Measurements from ENCODE around the gene MIEF1. TPM values are rescaled to one million over a fixed set of nuclear protein-coding genes. Genes with fewer than 3 reads are reported as not detected.
A peak's percentile ranks its signal among the peaks of the same experiment; 100 is the strongest.

Gene MIEF1
- total RNA-seq, 1 experiment from 2014 or later: 31.5 TPM

DNA sequence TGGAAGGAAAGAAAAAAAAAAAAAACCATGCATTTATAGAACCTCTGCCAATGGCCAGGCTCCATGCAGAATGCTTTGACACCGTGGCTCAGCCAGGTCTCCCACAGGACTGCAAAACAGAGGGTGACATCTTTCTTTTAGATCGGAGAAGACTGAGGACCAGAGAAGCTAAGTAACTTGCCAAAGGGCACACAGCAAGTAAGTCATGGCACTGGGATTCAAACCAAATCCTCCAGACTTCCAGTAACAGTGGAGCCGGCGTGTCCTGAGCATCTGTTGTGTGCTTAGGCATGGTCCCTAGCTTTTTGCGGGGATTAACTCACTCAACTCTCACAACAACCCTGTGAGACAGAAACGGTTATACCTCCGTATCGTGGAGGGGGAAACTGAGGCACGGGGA is 24.5 kb upstream of the MIEF1 start:
- no peak overlapping the region for H3K27ac ChIP-seq
- H3K27me3 ChIP-seq: no peaks in the 10 kb centered on the region
- no peak overlapping the region for H3K4me3 ChIP-seq
- no peaks in the 10 kb centered on the region for H3K36me3 ChIP-seq
- DNase-seq: no peak
- peaks cover 12% of the 10 kb centered on the region; the same call in 1 of the 2 replicates for H3K4me1 ChIP-seq
- H3K9me3 ChIP-seq (replicated peaks): no peaks in the 10 kb centered on the region

- DNase-seq: peak; percentile 53 to 67
Observed at GRCh38 chr22:39478441-39478850, 23.6 kb upstream of the MIEF1 start.

DNA sequence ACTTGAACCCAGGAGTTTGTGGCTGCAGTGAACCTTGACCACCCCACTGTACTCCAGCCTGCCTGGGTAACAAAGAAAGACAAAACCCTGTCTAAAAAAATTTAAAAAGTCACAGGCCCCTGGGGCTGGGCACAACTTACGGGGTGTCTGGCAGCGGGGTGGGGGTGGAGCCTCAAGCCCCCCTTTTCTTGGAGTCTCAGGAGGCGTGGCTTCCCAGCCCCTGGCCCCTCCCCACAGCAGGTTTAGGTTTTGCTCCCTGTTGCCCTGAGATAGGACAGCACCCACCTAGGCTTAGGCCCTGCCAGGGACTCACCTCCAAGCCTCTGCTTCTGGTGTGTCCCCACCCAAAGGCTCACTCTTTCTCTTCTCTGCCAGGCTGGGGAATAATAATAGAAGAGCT is 22.8 kb upstream of the MIEF1 start:
- Histone ChIP-seq H3K27ac (no peak overlapping the region), H3K36me3 (no peaks in the 10 kb centered on the region), H3K27me3 (no peaks in the 10 kb centered on the region), H3K4me1 (peaks cover 12% of the 10 kb centered on the region; the same call in 1 of the 2 replicates), H3K9me3 (replicated peaks) (no peaks in the 10 kb centered on the region), H3K4me3 (no peak overlapping the region)
- no peak for DNase-seq

More at GRCh38 chr22:39478441-39478850, 23.6 kb upstream of the MIEF1 start:
- Histone ChIP-seq H3K27me3 (no peaks in the 10 kb centered on the region), H3K9me3 (replicated peaks) (no peaks in the 10 kb centered on the region), H3K36me3 (no peaks in the 10 kb centered on the region), H3K4me1 (peaks cover 12% of the 10 kb centered on the region; the same call in 1 of the 2 replicates), H3K27ac (no peak overlapping the region), H3K4me3 (no peak overlapping the region)

DNA sequence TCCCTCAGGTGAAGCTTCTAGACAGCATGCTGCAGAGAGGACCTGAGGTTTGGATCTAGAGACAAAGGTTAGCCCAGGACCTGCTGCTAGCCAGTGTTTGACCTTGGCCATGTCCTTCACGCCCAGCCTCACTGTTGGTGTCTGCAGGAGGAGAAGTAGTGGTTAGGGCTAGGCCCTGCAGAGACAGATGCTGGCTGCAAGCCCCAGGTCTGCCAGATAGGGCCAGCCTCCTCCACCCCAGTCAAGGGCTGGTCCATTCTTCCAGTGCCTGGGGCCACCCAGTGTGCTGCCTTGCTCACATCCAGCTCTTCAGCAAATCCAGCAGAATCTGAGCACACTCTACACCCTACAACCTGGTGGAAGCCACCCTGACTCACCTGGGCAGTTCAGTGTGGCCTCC is 21.5 kb upstream of the MIEF1 start:
- no peaks in the 10 kb centered on the region for H3K36me3 ChIP-seq
- H3K27me3 ChIP-seq: no peaks in the 10 kb centered on the region
- H3K4me3 ChIP-seq: no peak overlapping the region
- H3K27ac ChIP-seq: no peak overlapping the region
- no peaks in the 10 kb centered on the region for H3K9me3 ChIP-seq (replicated peaks)
- no peak for DNase-seq
- H3K4me1 ChIP-seq: peaks cover 12% of the 10 kb centered on the region; the same call in 1 of the 2 replicates

GRCh38 chr22:39481054-39481453 is 21.0 kb upstream of the MIEF1 start:
- H3K4me1 ChIP-seq: peaks cover 12% of the 10 kb centered on the region; the same call in 1 of the 2 replicates
- no peak for DNase-seq
- no peak overlapping the region for H3K27ac ChIP-seq
- H3K27me3 ChIP-seq: no peaks in the 10 kb centered on the region
- no peak overlapping the region for H3K4me3 ChIP-seq
- no peaks in the 10 kb centered on the region for H3K9me3 ChIP-seq (replicated peaks)
- no peaks in the 10 kb centered on the region for H3K36me3 ChIP-seq

GRCh38 chr22:39481595-39481994 is 20.5 kb upstream of the MIEF1 start:
- H3K27ac ChIP-seq: no peak overlapping the region
- H3K4me3 ChIP-seq: no peak overlapping the region
- DNase-seq: no peak
- H3K4me1 ChIP-seq: peaks cover 12% of the 10 kb centered on the region; the same call in 1 of the 2 replicates
- H3K9me3 ChIP-seq (replicated peaks): no peaks in the 10 kb centered on the region
- H3K27me3 ChIP-seq: no peaks in the 10 kb centered on the region
- no peaks in the 10 kb centered on the region for H3K36me3 ChIP-seq

- no peak overlapping the region for H3K4me3 ChIP-seq
- H3K27ac ChIP-seq: no peak overlapping the region
- peak in 1 of 2 experiments; percentile 27 for DNase-seq
- H3K4me1 ChIP-seq: peaks cover 12% of the 10 kb centered on the region; the same call in 1 of the 2 replicates
- H3K36me3 ChIP-seq: no peaks in the 10 kb centered on the region
- no peaks in the 10 kb centered on the region for H3K27me3 ChIP-seq
- no peaks in the 10 kb centered on the region for H3K9me3 ChIP-seq (replicated peaks)
Observed at GRCh38 chr22:39482768-39483167, 19.3 kb upstream of the MIEF1 start.

DNA sequence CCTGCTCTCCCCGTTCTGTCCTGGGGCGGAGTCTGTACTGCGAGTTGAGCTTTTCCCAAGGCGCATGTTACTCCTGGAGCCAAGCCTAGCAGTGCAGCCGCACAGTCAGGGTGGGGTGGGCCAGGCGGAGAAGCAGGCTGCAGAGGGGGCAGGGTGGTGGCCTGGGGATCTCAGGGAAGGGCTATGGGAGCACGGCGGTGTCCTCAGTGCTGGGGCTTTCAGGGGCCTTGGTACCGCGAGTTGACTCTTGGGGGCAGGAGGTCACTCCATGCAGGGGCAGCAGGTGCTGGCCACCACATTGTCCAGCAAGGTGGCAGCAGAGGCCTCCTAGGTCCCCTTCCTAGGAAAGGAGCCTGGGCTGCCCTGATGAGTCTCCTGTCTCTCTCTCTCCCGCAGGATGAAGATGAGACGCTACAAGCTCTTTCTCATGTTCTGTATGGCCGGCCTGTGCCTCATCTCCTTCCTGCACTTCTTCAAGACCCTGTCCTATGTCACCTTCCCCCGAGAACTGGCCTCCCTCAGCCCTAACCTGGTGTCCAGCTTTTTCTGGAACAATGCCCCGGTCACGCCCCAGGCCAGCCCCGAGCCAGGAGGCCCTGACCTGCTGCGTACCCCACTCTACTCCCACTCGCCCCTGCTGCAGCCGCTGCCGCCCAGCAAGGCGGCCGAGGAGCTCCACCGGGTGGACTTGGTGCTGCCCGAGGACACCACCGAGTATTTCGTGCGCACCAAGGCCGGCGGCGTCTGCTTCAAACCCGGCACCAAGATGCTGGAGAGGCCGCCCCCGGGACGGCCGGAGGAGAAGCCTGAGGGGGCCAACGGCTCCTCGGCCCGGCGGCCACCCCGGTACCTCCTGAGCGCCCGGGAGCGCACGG is 14.9 kb upstream of the MIEF1 start:
- Histone ChIP-seq H3K9me3 (replicated peaks) (no peaks in the 10 kb centered on the region), H3K4me3 (no peak overlapping the region), H3K4me1 (peaks cover 3% of the 10 kb centered on the region; the same call in 1 of the 2 replicates), H3K27ac (no peak overlapping the region), H3K36me3 (no peaks in the 10 kb centered on the region), H3K27me3 (no peaks in the 10 kb centered on the region)
- DNase-seq: no peak

DNA sequence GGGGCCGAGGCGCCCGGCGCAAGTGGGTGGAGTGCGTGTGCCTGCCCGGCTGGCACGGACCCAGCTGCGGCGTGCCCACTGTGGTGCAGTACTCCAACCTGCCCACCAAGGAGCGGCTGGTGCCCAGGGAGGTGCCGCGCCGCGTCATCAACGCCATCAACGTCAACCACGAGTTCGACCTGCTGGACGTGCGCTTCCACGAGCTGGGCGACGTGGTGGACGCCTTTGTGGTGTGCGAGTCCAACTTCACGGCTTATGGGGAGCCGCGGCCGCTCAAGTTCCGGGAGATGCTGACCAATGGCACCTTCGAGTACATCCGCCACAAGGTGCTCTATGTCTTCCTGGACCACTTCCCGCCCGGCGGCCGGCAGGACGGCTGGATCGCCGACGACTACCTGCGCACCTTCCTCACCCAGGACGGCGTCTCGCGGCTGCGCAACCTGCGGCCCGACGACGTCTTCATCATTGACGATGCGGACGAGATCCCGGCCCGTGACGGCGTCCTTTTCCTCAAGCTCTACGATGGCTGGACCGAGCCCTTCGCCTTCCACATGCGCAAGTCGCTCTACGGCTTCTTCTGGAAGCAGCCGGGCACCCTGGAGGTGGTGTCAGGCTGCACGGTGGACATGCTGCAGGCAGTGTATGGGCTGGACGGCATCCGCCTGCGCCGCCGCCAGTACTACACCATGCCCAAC is 14.1 kb upstream of the MIEF1 start:
- Histone ChIP-seq H3K9me3 (replicated peaks) (no peaks in the 10 kb centered on the region), H3K27ac (no peak overlapping the region), H3K4me3 (no peak overlapping the region), H3K4me1 (peaks cover 3% of the 10 kb centered on the region; the same call in 1 of the 2 replicates), H3K36me3 (no peaks in the 10 kb centered on the region), H3K27me3 (no peaks in the 10 kb centered on the region)
- DNase-seq: no peak

DNA sequence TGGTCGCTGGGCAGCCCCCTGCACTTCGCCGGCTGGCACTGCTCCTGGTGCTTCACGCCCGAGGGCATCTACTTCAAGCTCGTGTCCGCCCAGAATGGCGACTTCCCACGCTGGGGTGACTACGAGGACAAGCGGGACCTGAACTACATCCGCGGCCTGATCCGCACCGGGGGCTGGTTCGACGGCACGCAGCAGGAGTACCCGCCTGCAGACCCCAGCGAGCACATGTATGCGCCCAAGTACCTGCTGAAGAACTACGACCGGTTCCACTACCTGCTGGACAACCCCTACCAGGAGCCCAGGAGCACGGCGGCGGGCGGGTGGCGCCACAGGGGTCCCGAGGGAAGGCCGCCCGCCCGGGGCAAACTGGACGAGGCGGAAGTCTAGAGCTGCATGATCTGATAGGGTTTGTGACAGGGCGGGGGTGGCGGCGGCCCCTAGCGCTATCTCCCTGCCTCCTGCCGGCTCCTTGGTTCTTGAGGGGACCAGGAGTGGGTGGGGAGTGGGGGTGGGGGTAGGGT is 13.5 kb upstream of the MIEF1 start:
- peaks cover 3% of the 10 kb centered on the region; the same call in 1 of the 2 replicates for H3K4me1 ChIP-seq
- no peak for DNase-seq
- no peaks in the 10 kb centered on the region for H3K9me3 ChIP-seq (replicated peaks)
- no peak overlapping the region for H3K4me3 ChIP-seq
- H3K27me3 ChIP-seq: no peaks in the 10 kb centered on the region
- no peak overlapping the region for H3K27ac ChIP-seq
- H3K36me3 ChIP-seq: no peaks in the 10 kb centered on the region

DNA sequence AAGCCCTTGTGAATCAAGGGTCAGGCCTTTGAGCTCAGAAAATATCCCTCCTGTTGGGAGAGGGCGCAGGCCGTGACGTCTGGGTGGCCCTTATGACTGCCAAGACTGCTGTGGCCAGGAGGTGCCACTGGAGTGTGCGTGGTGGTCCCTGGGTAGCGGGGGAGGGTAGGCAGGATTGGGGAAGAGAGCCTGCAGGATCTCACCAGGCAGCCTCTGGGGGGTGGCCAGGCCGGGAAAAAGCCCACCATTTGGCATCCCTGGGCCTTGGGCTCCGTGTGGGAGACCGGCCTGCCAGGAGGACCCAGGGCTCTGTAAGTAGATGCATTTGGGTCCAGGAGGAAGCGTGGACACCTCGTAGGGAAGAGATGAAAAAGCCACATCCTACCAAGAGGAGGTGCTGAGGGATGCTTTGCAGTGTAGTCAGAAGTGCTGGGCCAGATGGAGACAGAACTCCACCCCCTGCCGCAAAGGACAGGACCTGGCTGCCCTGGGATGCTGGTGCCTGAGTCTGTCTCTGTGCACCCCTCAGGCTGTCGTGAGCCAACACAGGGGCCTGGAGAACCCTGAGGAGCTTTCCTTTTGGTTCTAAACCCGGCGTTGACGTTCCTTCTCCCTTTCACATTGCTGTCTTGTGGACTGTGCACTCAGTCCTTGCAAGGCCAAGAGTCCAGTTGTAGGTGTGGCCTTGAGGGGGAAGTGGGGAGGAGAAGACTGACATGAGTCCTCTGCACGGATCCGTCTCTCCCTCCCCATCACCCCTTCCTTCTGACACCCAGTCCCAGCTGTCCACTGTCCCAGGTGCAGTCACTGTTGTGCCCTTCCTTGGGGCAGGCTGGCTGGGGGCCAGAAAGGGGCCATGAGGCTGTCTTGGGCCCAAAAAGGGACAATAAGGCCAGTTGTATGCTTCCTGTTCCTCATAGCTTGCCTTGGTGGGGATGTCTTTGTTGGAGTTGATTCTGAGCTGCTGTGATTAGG is 12.7 kb upstream of the MIEF1 start:
- Histone ChIP-seq H3K9me3 (replicated peaks) (no peaks in the 10 kb centered on the region), H3K4me3 (no peak overlapping the region), H3K27ac (no peak overlapping the region), H3K27me3 (no peaks in the 10 kb centered on the region), H3K36me3 (no peaks in the 10 kb centered on the region), H3K4me1 (peaks cover 3% of the 10 kb centered on the region; the same call in 1 of the 2 replicates)
- DNase-seq: no peak

DNA sequence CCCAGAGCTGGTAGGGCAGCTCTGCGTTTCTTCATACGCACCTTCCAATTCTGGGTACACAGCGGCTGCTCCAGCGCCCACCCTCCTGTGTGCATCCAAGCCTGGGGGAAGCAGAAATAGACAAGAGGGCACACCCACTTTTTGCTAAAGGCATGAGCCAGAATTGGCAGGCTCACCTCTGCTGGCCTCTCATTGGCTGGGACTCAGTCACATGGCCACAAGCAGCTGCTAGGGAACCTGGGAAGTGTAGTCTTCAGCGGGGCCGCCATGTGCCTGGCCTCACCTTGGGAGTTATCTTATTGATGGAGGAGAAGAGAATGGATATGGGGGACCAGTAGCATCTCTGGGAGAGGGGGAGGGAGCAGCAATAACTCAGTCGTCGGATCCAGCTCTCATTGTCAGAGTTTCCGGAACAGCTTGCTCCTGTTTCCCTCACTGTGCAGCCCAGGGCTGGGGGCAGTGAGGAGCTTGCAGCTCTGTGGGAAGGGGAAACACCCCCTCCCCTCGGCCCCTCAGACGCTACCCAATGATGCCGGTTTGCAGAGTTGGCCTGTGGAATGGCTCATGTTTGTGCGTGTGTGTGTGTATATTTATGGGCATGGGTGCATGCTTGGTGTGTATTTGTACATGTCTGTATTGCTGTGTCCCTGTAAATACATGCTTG is 11.8 kb upstream of the MIEF1 start:
- no peaks in the 10 kb centered on the region for H3K9me3 ChIP-seq (replicated peaks)
- H3K27me3 ChIP-seq: no peaks in the 10 kb centered on the region
- H3K27ac ChIP-seq: no peak overlapping the region
- H3K4me1 ChIP-seq: peaks cover 3% of the 10 kb centered on the region; the same call in 1 of the 2 replicates
- peak; percentile 69 to 79 for DNase-seq
- no peak overlapping the region for H3K4me3 ChIP-seq
- H3K36me3 ChIP-seq: no peaks in the 10 kb centered on the region

DNA sequence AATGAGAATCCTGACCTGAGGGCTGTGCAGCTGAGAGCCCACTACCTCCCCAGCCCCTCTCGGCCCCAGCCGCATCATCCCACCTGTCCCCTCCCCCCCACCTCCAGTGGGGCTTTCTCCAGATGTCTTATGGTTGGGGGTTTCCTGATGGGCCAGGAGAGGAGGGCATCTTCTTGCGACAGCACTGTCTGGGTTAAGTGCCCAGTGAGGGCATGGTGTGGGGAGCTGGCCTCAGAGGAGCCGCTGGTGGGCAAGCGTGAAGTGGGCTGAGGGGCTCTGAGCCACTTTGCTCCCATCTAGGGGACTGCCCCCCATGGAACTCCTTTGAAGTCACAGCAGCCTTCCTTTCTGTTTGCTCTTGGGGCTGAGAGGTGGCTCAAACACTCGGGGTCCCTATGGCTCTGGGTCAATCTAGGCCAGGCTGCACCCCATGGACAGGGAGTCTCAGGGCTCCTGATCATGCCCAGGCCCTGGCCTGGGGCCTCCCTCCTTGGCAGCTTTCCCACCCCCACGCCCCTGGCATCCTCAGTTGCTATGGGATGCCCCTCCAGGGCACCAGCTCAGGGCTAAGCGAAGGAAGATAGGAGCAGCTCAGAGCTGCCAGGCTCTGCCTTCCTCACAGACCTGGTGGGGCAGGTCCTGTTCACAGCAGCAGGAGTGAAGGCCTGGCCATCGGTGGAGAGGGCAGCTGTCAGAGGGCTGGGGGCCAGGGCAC is 11.0 kb upstream of the MIEF1 start:
- no peak for DNase-seq
- no peaks in the 10 kb centered on the region for H3K27me3 ChIP-seq
- H3K36me3 ChIP-seq: no peaks in the 10 kb centered on the region
- peaks cover 3% of the 10 kb centered on the region; the same call in 1 of the 2 replicates for H3K4me1 ChIP-seq
- H3K9me3 ChIP-seq (replicated peaks): no peaks in the 10 kb centered on the region
- H3K4me3 ChIP-seq: no peak overlapping the region
- no peak overlapping the region for H3K27ac ChIP-seq
